Neural progenitor cell (in vitro differentiated cells): ENCODE measurements around the gene NAT10.

Experiments used
- EZH2 ChIP-seq: fragments of 200-600 bp; sonication (generic); IDR thresholded peaks from 2 replicates; pipeline ENCODE4 v1.6.1; 2017; ENCODE audit warnings: antibody characterized with exemption, mild to moderate bottlenecking, moderate library complexity
- EZH2phosphoT487 ChIP-seq: fragments of 200-600 bp; sonication (generic); IDR thresholded peaks from 2 replicates; pipeline ENCODE4 v1.6.1; 2017; ENCODE audit warnings: antibody characterized with exemption
- TF ChIP-seq, protein P1 (sequence below): fragments of 200-600 bp; sonication (generic); IDR thresholded peaks from 2 replicates; pipeline ENCODE4 v1.5.1; 2017; ENCODE audit warnings: antibody characterized with exemption, mild to moderate bottlenecking

- TF ChIP-seq EZH2phosphoT487 (no peak), EZH2 (no peak)
- TF ChIP-seq, protein P1, sequence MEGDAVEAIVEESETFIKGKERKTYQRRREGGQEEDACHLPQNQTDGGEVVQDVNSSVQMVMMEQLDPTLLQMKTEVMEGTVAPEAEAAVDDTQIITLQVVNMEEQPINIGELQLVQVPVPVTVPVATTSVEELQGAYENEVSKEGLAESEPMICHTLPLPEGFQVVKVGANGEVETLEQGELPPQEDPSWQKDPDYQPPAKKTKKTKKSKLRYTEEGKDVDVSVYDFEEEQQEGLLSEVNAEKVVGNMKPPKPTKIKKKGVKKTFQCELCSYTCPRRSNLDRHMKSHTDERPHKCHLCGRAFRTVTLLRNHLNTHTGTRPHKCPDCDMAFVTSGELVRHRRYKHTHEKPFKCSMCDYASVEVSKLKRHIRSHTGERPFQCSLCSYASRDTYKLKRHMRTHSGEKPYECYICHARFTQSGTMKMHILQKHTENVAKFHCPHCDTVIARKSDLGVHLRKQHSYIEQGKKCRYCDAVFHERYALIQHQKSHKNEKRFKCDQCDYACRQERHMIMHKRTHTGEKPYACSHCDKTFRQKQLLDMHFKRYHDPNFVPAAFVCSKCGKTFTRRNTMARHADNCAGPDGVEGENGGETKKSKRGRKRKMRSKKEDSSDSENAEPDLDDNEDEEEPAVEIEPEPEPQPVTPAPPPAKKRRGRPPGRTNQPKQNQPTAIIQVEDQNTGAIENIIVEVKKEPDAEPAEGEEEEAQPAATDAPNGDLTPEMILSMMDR: no peak
Observed at GRCh38 chr11:34162493-34162820, 57.0 kb downstream of the NAT10 start.
